Suppressor macrophage (primary cell): ENCODE measurements around the gene CROCC.

Source experiments
- DNase-seq, 4 experiments: peaks; one replicate each; pipeline ENCODE4 v3.0.0-alpha.2; 2020 to 2022

The CROCC gene

DNA sequence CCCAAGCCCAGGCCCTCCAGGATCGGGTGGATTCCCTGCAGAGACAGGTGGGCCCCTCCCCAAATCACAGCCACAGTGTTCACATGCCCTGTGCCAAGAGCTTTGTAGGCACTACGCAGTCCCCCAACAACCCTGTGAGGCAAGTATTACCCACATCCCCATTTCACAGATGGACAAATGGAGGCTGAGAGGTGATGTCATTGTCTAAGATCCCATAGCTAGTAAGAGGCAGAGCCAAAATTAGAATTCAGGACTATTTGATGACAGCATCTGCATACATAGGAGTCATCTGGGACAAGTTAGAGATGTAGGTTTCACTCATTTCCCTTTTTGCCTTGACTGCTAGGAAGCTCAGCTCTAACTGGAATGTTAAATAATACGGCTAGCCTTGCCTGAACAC lies 46.6 kb downstream of the CROCC start:
- DNase-seq = no peak

DNA sequence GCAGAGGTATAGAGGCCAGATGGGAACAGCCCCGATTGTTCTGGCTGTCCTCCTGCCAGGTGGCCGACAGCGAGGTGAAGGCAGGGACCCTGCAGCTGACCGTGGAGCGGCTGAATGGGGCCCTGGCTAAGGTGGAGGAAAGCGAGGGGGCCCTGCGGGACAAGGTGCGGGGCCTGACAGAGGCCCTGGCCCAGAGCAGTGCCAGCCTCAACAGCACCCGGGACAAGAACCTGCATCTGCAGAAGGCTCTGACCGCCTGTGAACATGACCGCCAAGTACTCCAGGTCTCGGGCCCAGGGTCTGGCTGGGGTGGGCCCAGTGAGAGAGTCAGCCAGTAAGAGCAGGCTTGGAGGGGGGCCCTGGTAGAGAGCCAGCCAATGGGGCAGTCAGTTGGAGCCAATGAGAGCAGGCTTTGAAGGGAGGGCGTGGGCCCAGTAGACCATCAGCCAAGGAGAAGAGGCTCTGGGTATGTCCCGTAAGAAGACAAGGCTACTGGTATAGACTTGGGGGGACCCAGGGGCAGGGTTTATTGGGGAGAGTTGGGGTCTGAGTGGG lies 47.4 kb downstream of the CROCC start:
- DNase-seq = no peak

- DNase-seq = no peak
Measured at GRCh38 chr1:16969651-16970050, 47.9 kb downstream of the CROCC start.

GRCh38 chr1:16970132-16970910 lies 48.6 kb downstream of the CROCC start:
- no peak for DNase-seq

DNA sequence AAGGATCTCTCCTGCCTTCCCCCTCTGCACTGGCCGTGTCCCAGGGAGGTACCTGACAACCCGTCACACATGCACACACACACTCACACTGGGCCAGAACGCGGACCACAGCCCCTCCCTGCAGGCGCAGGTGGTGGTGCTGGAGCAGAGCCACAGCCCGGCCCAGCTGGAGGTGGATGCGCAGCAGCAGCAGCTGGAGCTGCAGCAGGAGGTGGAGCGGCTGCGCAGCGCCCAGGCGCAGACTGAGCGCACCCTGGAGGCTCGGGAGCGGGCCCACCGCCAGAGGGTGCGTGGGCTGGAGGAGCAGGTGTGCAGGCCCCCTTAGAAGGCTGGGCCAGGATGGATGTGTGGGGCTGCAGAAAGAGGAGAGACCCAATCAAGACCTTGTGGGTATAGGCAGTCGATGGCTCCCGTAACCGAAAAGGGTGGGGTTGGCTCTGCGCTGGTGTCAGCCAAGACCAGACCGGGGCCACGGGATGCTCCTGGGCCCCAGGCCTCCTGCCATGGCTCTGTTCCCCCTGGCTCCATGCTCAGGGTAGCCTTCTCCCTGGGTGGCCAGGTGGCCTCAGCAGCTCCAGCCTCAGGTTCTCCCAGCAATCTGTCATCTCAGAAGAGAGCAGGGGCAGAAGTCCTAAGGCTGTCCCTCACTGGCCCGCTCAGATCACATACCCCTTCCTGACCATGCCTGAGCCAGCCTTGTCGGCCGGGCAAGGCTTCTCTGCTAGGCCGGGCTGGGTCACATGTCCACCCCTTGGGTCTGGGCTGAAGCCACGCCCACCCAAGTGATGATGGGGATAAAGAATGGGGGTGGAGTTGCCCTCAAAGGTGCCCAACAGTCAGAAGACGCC lies 49.8 kb downstream of the CROCC start:
- DNase-seq = no peak

- DNase-seq = no peak
Measured at GRCh38 chr1:16972189-16972895, 50.6 kb downstream of the CROCC start.

- no peak for DNase-seq
Measured at GRCh38 chr1:16973215-16973614, 51.5 kb downstream of the CROCC start.

DNA sequence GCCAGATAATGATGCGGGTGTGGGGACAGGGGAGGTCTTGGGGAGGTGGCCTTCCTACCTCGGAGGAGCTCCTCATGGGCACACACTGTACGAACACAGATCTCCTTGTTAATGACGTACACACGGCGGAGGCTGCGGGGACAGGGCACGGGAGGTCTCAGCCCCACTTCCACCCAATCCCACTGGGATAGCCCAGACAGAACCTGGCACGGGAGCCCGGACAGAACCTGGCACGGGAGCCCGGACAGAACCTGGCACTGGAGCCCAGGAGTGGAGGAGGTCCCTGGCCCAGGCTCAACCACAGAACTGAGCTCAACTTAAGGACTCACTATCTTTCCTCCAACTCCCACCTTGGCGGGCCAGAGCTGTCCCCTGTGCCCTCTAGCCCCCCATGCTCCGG lies 53.5 kb downstream of the CROCC start:
- no peak for DNase-seq

DNA sequence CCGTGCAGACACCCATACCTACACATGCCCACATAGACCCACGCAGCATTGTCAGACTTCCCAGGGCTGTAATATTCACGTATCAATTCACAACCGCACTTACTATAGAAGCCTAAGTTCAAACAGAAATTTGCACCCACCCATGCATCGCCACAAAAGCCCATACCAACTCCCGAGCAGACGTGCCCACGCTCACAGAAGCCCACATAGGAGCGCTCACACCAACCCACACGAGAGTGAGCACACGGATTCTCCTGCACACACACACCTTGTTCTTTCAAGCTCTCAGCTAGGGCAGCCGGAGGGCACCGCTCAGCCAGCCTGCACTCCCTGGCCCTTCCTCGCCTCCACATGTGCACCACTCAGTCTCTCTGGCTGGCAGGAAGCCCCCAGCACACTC lies 54.1 kb downstream of the CROCC start:
- DNase-seq = no peak

GRCh38 chr1:16976966-16977365 lies 55.2 kb downstream of the CROCC start:
- DNase-seq = no peak

- no peak for DNase-seq
Measured at GRCh38 chr1:16977377-16977776, 55.6 kb downstream of the CROCC start.

DNA sequence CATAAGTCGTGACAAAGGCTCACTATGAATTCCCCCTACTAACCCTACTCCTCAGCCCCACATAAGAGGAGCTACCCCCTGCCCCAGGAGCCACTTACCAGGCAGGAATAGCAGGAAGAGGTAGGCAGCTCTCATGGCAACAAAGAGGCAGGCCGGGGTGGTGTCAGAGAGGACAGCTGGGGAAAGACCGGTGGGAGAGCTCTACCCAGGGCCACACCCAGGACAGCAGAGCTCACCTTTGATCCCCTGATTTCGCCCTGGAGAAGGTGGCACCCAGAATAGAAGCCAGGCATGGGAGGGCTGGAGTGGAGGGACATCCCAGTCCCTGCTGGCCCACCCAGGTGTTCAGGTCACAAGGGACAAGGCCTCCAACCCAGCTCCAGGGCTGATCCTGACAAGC lies 56.4 kb downstream of the CROCC start:
- DNase-seq = no peak

- peak in 1 of 4 experiments; percentile 15 for DNase-seq
Measured at GRCh38 chr1:16978567-16979474, 57.1 kb downstream of the CROCC start.

- peak in 2 of 4 experiments; percentile 15 to 16 for DNase-seq
Measured at GRCh38 chr1:16979475-16980327, 58.0 kb downstream of the CROCC start.

GRCh38 chr1:16980473-16981268 lies 58.9 kb downstream of the CROCC start, which contains the start of gene MFAP2:
MFAP2 (minus strand) TSS chr1:16980620; CDS start chr1:16978273, 2,347 bp downstream.
- peak in 1 of 4 experiments; percentile 20 for DNase-seq

DNA sequence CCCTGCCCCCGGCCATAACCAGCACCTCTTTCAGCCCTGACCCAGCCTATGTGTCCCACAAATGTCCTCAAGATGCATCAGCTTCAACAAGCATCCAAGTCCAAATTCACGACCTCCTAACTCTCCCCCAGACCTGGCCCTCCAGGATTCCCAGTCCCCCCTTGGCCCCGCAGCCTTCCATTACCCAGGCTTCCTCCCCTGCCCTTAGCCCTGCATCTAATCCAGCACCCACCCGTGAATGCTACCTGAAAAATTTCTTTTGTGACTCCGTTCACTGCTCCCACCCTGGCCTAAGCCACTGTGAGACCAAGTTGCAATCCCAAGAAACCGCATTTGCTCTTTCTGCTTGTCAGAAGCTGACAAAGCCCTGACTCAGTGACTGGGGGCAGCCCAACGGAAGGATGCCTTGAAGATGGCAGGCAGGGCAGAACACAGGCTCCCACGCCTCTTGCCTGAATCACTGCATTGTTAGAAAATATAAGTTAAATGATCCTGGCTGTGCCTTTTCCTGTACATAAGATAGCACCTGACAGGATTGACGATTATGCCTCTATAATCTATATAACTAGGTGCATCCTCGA lies 59.6 kb downstream of the CROCC start:
- DNase-seq = no peak

DNA sequence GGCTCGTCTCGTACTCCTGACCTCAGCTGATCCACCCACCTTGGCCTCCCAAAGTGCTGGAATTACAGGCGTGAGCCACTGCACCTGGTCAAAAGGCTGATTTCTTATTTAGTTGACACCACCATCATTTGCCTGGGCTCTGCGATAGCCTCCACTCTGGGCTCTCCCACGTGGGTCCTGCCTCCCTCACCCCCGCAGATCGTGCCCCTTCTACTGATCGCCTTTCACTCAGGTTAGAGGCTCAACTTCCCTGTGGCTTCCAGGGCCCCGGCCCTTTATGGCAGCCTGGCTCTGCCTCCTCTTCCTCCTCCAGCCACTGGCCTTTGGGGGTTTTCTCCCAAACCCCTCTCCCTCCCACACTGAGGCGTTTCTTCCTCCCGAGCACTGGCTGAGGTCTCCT lies 61.2 kb downstream of the CROCC start:
- no peak for DNase-seq

GRCh38 chr1:16983649-16984048 lies 61.9 kb downstream of the CROCC start:
- DNase-seq = no peak

- no peak for DNase-seq
Measured at GRCh38 chr1:16984717-16985116, 63.0 kb downstream of the CROCC start.
